Mammary epithelial cell (primary cell): ENCODE results near the gene NCKAP5.

Source experiments
- CTCF ChIP-seq, 2 donors: IDR thresholded peaks in 1 of 2; conservative IDR thresholded peaks in 1 of 2; 2 replicates each; pipeline ENCODE4 v1.5.1; 2011 to 2012; ENCODE audit warnings: inconsistent platforms in 2 of 2, low read length in 2 of 2, mild to moderate bottlenecking in 2 of 2, control low read depth in 1 of 2, low read depth in 1 of 2; ENCODE audit not compliant: insufficient read depth in 1 of 2; ENCODE audit errors: extremely low read depth in 1 of 2
- EZH2 ChIP-seq: IDR thresholded peaks from 2 replicates; pipeline ENCODE4 v1.6.1; 2012; ENCODE audit warnings: low read length, inconsistent platforms, borderline replicate concordance

- TF ChIP-seq CTCF (conservative IDR thresholded peaks at IDR 0.05 in 1 of 2, IDR thresholded peaks at IDR 0.05 in 1 of 2; ENCODE audit: extremely low read depth in 1 of 2, insufficient read depth in 1 of 2, low read depth in 1 of 2, low read length in 2 of 2) (no peak), EZH2 (no peak)
Observed at GRCh38 chr2:132779206-132779721, 789.0 kb downstream of the NCKAP5 start.
